Measurements from ENCODE around the gene MGMT.

- TF ChIP-seq POLR2A (IDR thresholded peaks at IDR 0.05; ENCODE audit: low read depth, low read length) (no peak), CTCF (IDR thresholded peaks at IDR 0.05; ENCODE audit: extremely low read depth in 1 of 2, insufficient read depth in 1 of 2, low read depth in 1 of 2, low read length in 2 of 2) (no peak), EZH2 (IDR thresholded peaks at IDR 0.05; ENCODE audit: borderline replicate concordance, low read depth, low read length, severe bottlenecking) (no peak)
Measured at GRCh38 chr10:129448086-129448485, 19.0 kb upstream of the MGMT start.
